Hepatocyte (in vitro differentiated cells): ENCODE results near the gene NUBPL.

Source experiments
- EZH2 ChIP-seq: fragments of 200-600 bp; sonication (generic); IDR thresholded peaks from 2 replicates; pipeline ENCODE4 v1.6.1; 2016; ENCODE audit warnings: antibody characterized with exemption, mild to moderate bottlenecking, borderline replicate concordance
- EZH2phosphoT487 ChIP-seq: fragments of 200-600 bp; sonication (generic); IDR thresholded peaks from one replicate; pipeline ENCODE4 v1.6.1; 2018; ENCODE audit warnings: antibody characterized with exemption, mild to moderate bottlenecking, low read depth, moderate library complexity; ENCODE audit not compliant: unreplicated experiment, severe bottlenecking
- TF ChIP-seq, protein P1 (sequence below): fragments of 200-600 bp; sonication (generic); IDR thresholded peaks from 2 replicates; pipeline ENCODE4 v1.5.1; 2016; ENCODE audit warnings: antibody characterized with exemption, mild to moderate bottlenecking; ENCODE audit not compliant: poor library complexity

GRCh38 chr14:31703056-31703455 is 141.9 kb downstream of the NUBPL start:
- TF ChIP-seq, protein P1, sequence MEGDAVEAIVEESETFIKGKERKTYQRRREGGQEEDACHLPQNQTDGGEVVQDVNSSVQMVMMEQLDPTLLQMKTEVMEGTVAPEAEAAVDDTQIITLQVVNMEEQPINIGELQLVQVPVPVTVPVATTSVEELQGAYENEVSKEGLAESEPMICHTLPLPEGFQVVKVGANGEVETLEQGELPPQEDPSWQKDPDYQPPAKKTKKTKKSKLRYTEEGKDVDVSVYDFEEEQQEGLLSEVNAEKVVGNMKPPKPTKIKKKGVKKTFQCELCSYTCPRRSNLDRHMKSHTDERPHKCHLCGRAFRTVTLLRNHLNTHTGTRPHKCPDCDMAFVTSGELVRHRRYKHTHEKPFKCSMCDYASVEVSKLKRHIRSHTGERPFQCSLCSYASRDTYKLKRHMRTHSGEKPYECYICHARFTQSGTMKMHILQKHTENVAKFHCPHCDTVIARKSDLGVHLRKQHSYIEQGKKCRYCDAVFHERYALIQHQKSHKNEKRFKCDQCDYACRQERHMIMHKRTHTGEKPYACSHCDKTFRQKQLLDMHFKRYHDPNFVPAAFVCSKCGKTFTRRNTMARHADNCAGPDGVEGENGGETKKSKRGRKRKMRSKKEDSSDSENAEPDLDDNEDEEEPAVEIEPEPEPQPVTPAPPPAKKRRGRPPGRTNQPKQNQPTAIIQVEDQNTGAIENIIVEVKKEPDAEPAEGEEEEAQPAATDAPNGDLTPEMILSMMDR, result no peak
- TF ChIP-seq EZH2phosphoT487, result no peak
- TF ChIP-seq EZH2, result no peak
